A673 (cell line): ENCODE measurements around the gene AK5.

Experiments
- CTCF ChIP-seq: fragments of 300-800, 200-600 bp; sonication (generic); conservative IDR thresholded peaks from 2 replicates; pipeline ENCODE4 v1.5.1; 2017; ENCODE audit warnings: low read depth, mild to moderate bottlenecking, antibody characterized with exemption, low read length, moderate library complexity, mixed read lengths
- EZH2 ChIP-seq: fragments of 200-600 bp; sonication (generic); IDR thresholded peaks from 2 replicates; pipeline ENCODE4 v1.6.1; 2017; ENCODE audit warnings: borderline replicate concordance, low read depth, mild to moderate bottlenecking, mixed read lengths, antibody characterized with exemption, low read length; ENCODE audit not compliant: poor library complexity, severe bottlenecking

GRCh38 chr1:77534456-77534855, 252.6 kb downstream of the AK5 start:
- no peak for TF ChIP-seq CTCF
- TF ChIP-seq EZH2 = no peak
